ENCODE data around the gene TENM4.

GRCh38 chr11:79335681-79336080 lies 105.1 kb downstream of the TENM4 start:
- no peak for TF ChIP-seq EP300 (IDR thresholded peaks at IDR 0.05; ENCODE audit: borderline replicate concordance)
- no peak for TF ChIP-seq ZBTB7A (IDR thresholded peaks at IDR 0.05; ENCODE audit: low read depth)
- no peak for TF ChIP-seq NFIC (IDR thresholded peaks at IDR 0.05)
- no peak for TF ChIP-seq CREB1 (IDR thresholded peaks at IDR 0.05; ENCODE audit: low read depth)
- no peak for TF ChIP-seq USF1 (IDR thresholded peaks at IDR 0.05)
- no peak for TF ChIP-seq TCF12 (IDR thresholded peaks at IDR 0.05; ENCODE audit: low read depth)
- TF ChIP-seq CEBPB (IDR thresholded peaks at IDR 0.05), result no peak
- no peak for TF ChIP-seq REST (IDR thresholded peaks at IDR 0.05; ENCODE audit: low read depth)
- no peak for TF ChIP-seq YY1 (IDR thresholded peaks at IDR 0.05; ENCODE audit: low read depth)
- no peak for TF ChIP-seq MAX (IDR thresholded peaks at IDR 0.05)
- no peak for TF ChIP-seq RAD21 (IDR thresholded peaks at IDR 0.05; ENCODE audit: low read depth)

Measured in Ishikawa (cell line).